HG03025 (cell line): Measurements from ENCODE around the gene CRABP1.

Experiments
- ATAC-seq: cut with Tn5 transposase; IDR thresholded peaks from one replicate; pipeline ENCODE4 v1.9.1; 2021; ENCODE audit warnings: mild to moderate bottlenecking, moderate library complexity; ENCODE audit not compliant: unreplicated experiment, low FRiP score

CRABP1 gene

GRCh38 chr15:78396976-78397375 is 56.8 kb downstream of the CRABP1 start:
- ATAC-seq, result no peak

- no peak for ATAC-seq
Measured at GRCh38 chr15:78397382-78397781, 57.2 kb downstream of the CRABP1 start.
